ENCODE results near the gene UPK1B. TPM values are rescaled to one million over a fixed set of nuclear protein-coding genes. Genes with fewer than 3 reads are reported as not detected.

The UPK1B gene
- total RNA-seq, 1 experiment from 2014 or later = 0.42 TPM

- TF ChIP-seq, protein P1, sequence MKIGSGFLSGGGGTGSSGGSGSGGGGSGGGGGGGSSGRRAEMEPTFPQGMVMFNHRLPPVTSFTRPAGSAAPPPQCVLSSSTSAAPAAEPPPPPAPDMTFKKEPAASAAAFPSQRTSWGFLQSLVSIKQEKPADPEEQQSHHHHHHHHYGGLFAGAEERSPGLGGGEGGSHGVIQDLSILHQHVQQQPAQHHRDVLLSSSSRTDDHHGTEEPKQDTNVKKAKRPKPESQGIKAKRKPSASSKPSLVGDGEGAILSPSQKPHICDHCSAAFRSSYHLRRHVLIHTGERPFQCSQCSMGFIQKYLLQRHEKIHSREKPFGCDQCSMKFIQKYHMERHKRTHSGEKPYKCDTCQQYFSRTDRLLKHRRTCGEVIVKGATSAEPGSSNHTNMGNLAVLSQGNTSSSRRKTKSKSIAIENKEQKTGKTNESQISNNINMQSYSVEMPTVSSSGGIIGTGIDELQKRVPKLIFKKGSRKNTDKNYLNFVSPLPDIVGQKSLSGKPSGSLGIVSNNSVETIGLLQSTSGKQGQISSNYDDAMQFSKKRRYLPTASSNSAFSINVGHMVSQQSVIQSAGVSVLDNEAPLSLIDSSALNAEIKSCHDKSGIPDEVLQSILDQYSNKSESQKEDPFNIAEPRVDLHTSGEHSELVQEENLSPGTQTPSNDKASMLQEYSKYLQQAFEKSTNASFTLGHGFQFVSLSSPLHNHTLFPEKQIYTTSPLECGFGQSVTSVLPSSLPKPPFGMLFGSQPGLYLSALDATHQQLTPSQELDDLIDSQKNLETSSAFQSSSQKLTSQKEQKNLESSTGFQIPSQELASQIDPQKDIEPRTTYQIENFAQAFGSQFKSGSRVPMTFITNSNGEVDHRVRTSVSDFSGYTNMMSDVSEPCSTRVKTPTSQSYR (CRISPR knock-in tag; IDR thresholded peaks at IDR 0.05) = no peak
- no peak for TF ChIP-seq ZNF219 (CRISPR knock-in tag; IDR thresholded peaks at IDR 0.05; ENCODE audit: borderline replicate concordance)
- TF ChIP-seq ATF1 (CRISPR knock-in tag; IDR thresholded peaks at IDR 0.05) = no peak
- TF ChIP-seq E2F1 (CRISPR knock-in tag; IDR thresholded peaks at IDR 0.05) = no peak
- no peak for TF ChIP-seq RELA (CRISPR knock-in tag; IDR thresholded peaks at IDR 0.05; ENCODE audit: borderline replicate concordance)
- no peak for TF ChIP-seq FOXJ3 (CRISPR knock-in tag; IDR thresholded peaks at IDR 0.05; ENCODE audit: borderline replicate concordance)
Observed at GRCh38 chr3:119205685-119206084, 32.3 kb downstream of the UPK1B start (continued).

GRCh38 chr3:119206611-119207511, 33.5 kb downstream of the UPK1B start:
- POLR2A ChIA-PET = interaction anchor here (1.1 kb wide), 1 partner anchor 84 kb away, joined by 3 read pairs; no protein-coding TSS in a partner anchor
- peak overlapping the region; percentile 43; the same call in 1 of the 2 replicates for H3K27ac Mint-ChIP-seq
- H3K4me1 Mint-ChIP-seq = peaks cover 15% of the 10 kb centered on the region
- no peak for TF ChIP-seq ZNF121 (CRISPR knock-in tag; IDR thresholded peaks at IDR 0.05)
- ATAC-seq (peak; percentile 89), DNase-seq (ENCODE audit: low spot score) (no peak)
- no peak overlapping the region for H3K4me3 Mint-ChIP-seq
- CTCF ChIA-PET = interaction anchor here (0.8 to 1.3 kb wide), 4 partner anchors 16 to 325 kb away, joined by 3 to 5 read pairs (median 3); partner anchors contain the start of genes B4GALT4 and TEX55
- H3K36me3 Mint-ChIP-seq = peaks cover 14% of the 10 kb centered on the region
- H3K9me3 Mint-ChIP-seq = peaks cover 10% of the 10 kb centered on the region
- no peaks in the 10 kb centered on the region for H3K27me3 Mint-ChIP-seq (ENCODE audit: low read depth)

DNA sequence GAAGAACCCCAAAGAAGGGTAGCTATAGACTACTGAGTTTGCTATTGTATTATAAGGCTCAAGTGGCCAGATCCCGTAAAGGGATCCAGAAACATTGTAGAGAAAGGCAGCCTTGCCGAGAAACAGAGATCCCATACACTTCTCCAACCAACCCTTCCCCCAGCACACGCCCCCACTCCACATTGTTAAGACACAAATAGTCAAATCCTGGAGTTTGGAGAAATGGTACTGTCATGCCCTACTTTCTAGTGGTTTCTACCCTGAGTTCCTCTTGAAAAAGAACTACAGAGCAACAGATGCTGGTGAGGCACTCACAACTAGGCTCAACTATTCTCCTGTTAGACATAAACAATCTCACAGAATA, 34.1 kb downstream of the UPK1B start:
- no peak overlapping the region for H3K4me3 Mint-ChIP-seq
- H3K9me3 Mint-ChIP-seq = peaks cover 10% of the 10 kb centered on the region
- ChIA-PET POLR2A (no interaction called here), CTCF (interaction anchor here (0.8 to 1.3 kb wide), 3 partner anchors 16 to 326 kb away, joined by 3 to 5 read pairs (median 3); partner anchors contain the start of gene B4GALT4)
- ATAC-seq (no peak), DNase-seq (ENCODE audit: low spot score) (no peak)
- peak overlapping the region; percentile 29; the same call in 1 of the 2 replicates for H3K27ac Mint-ChIP-seq
- H3K4me1 Mint-ChIP-seq = peaks cover 15% of the 10 kb centered on the region
- H3K27me3 Mint-ChIP-seq (ENCODE audit: low read depth) = no peaks in the 10 kb centered on the region
- peaks cover 20% of the 10 kb centered on the region for H3K36me3 Mint-ChIP-seq
- TF ChIP-seq FOXP4 (CRISPR knock-in tag; IDR thresholded peaks at IDR 0.05) (no peak), AFF4 (CRISPR knock-in tag; IDR thresholded peaks at IDR 0.05; ENCODE audit: borderline replicate concordance) (no peak), JUN (CRISPR knock-in tag; IDR thresholded peaks at IDR 0.05) (no peak), ARID4B (CRISPR knock-in tag; IDR thresholded peaks at IDR 0.05; ENCODE audit: borderline replicate concordance) (no peak), MXD4 (CRISPR knock-in tag; IDR thresholded peaks at IDR 0.05; ENCODE audit: borderline replicate concordance) (no peak), ZMAT4 (CRISPR knock-in tag; IDR thresholded peaks at IDR 0.05) (no peak), ATF1 (CRISPR knock-in tag; IDR thresholded peaks at IDR 0.05) (no peak)

All from WTC11 (cell line).